ENCODE data around the gene NLE1. TPM values are rescaled to one million over a fixed set of nuclear protein-coding genes. Genes with fewer than 3 reads are reported as not detected.
"Not testable (repeated sequence)": the region's sequence is repeated elsewhere in the genome, so short reads cannot be mapped to it uniquely, and the experiment has no call there.

NLE1 gene
- total RNA-seq, 1 donor = 13.8 TPM

- peak; percentile 75 for TF ChIP-seq CTCF (IDR thresholded peaks at IDR 0.05; ENCODE audit: insufficient read depth, low read depth, low read length)
- DNase-seq (ENCODE audit: low read depth) = peak; percentile 61
Measured at GRCh38 chr17:35119370-35120165, 22.5 kb downstream of the NLE1 start, which contains the start of gene RAD51D. Gene RAD51D, minus strand, starts transcription at chr17:35119860. Its CDS starts 247 bp downstream, at chr17:35119613.

GRCh38 chr17:35117984-35118383, 24.1 kb downstream of the NLE1 start:
- TF ChIP-seq CTCF (IDR thresholded peaks at IDR 0.05; ENCODE audit: insufficient read depth, low read depth, low read length) = peak; percentile 28
- DNase-seq (ENCODE audit: low read depth) = no peak
- no peak overlapping the region for H3K4me3 ChIP-seq (ENCODE audit: low read depth, low read length)

More at GRCh38 chr17:35119370-35120165, 22.5 kb downstream of the NLE1 start, which contains the start of gene RAD51D:
- peak within 1 kb of the TSS; percentile 86 for H3K4me3 ChIP-seq (ENCODE audit: low read depth, low read length)

- no peak for TF ChIP-seq CTCF (IDR thresholded peaks at IDR 0.05; ENCODE audit: insufficient read depth, low read depth, low read length)
- H3K4me3 ChIP-seq (ENCODE audit: low read depth, low read length) = no peak overlapping the region
- no peak for DNase-seq (ENCODE audit: low read depth)
Measured at GRCh38 chr17:35116845-35117244, 25.3 kb downstream of the NLE1 start.

- not testable (repeated sequence) for H3K4me3 ChIP-seq (ENCODE audit: low read depth, low read length); DNase-seq (ENCODE audit: low read depth)
Measured at GRCh38 chr17:35110791-35111190, 31.3 kb downstream of the NLE1 start.

GRCh38 chr17:35104844-35105450, 37.2 kb downstream of the NLE1 start:
- no peak for TF ChIP-seq CTCF (IDR thresholded peaks at IDR 0.05; ENCODE audit: insufficient read depth, low read depth, low read length)
- no peak overlapping the region for H3K4me3 ChIP-seq (ENCODE audit: low read depth, low read length)
- DNase-seq (ENCODE audit: low read depth) = no peak

- no peak for TF ChIP-seq CTCF (IDR thresholded peaks at IDR 0.05; ENCODE audit: insufficient read depth, low read depth, low read length)
Measured at GRCh38 chr17:35103271-35103670, 38.8 kb downstream of the NLE1 start.

GRCh38 chr17:35101725-35102124, 40.4 kb downstream of the NLE1 start:
- TF ChIP-seq CTCF (IDR thresholded peaks at IDR 0.05; ENCODE audit: insufficient read depth, low read depth, low read length) = no peak
- no peak overlapping the region for H3K4me3 ChIP-seq (ENCODE audit: low read depth, low read length)
- no peak for DNase-seq (ENCODE audit: low read depth)

More at GRCh38 chr17:35103271-35103670, 38.8 kb downstream of the NLE1 start:
- H3K4me3 ChIP-seq (ENCODE audit: low read depth, low read length) = no peak overlapping the region
- DNase-seq (ENCODE audit: low read depth) = no peak
